Endothelial cell of umbilical vein (primary cell): Measurements from ENCODE around the gene SART3.

ENCODE experiments used
- CTCF ChIP-seq, 2 donors: IDR thresholded peaks; 1 replicate in 1 of 2; 2 replicates in 1 of 2; pipeline ENCODE4 v1.5.1; 2011; ENCODE audit warnings: low read length in 2 of 2, mild to moderate bottlenecking in 2 of 2, moderate library complexity in 2 of 2, control low read depth in 1 of 2, inconsistent platforms in 1 of 2, low read depth in 1 of 2; ENCODE audit not compliant: insufficient read depth in 1 of 2; ENCODE audit errors: extremely low read depth in 1 of 2
- EZH2 ChIP-seq: IDR thresholded peaks from 2 replicates; pipeline ENCODE4 v1.6.1; 2012; ENCODE audit warnings: borderline replicate concordance, low read depth, mild to moderate bottlenecking, moderate library complexity, low read length, inconsistent platforms; ENCODE audit not compliant: severe bottlenecking
- FOS ChIP-seq: IDR thresholded peaks from 2 replicates; pipeline ENCODE4 v1.6.1; 2011; ENCODE audit warnings: mild to moderate bottlenecking, low read length, moderate library complexity, borderline replicate concordance; ENCODE audit not compliant: insufficient read depth
- JUN ChIP-seq: IDR thresholded peaks from 2 replicates; pipeline ENCODE4 v1.6.1; 2011; ENCODE audit warnings: borderline replicate concordance, low read depth; ENCODE audit not compliant: insufficient read length, insufficient read depth
- MAX ChIP-seq: IDR thresholded peaks from 2 replicates; pipeline ENCODE4 v1.6.1; 2011; ENCODE audit not compliant: insufficient read depth, insufficient read length
- MYC ChIP-seq: IDR thresholded peaks from one replicate; pipeline ENCODE4 v1.6.1; 2011; ENCODE audit warnings: mild to moderate bottlenecking, low read depth, low read length
- POLR2A ChIP-seq: IDR thresholded peaks from 2 replicates; pipeline ENCODE4 v1.6.1; 2012; ENCODE audit warnings: low read depth, mild to moderate bottlenecking, control low read depth, low read length
- POLR2AphosphoS5 ChIP-seq: IDR thresholded peaks from 2 replicates; pipeline ENCODE4 v1.6.1; 2012; ENCODE audit warnings: low read depth, mild to moderate bottlenecking, control low read depth, low read length, moderate library complexity; ENCODE audit not compliant: insufficient read depth

GRCh38 chr12:108553799-108554198, 7.2 kb downstream of the SART3 start:
- TF ChIP-seq POLR2AphosphoS5 = no peak
- no peak for TF ChIP-seq CTCF (IDR thresholded peaks at IDR 0.05; ENCODE audit: extremely low read depth in 1 of 2, insufficient read depth in 1 of 2, low read depth in 1 of 2, low read length in 2 of 2)
- no peak for TF ChIP-seq POLR2A
- no peak for TF ChIP-seq FOS
- no peak for TF ChIP-seq EZH2
- TF ChIP-seq MYC = no peak
- TF ChIP-seq MAX = no peak
- TF ChIP-seq JUN = no peak
